Measurements from ENCODE around the gene COL6A5. TPM values are rescaled to one million over a fixed set of nuclear protein-coding genes. Genes with fewer than 3 reads are reported as not detected.
"Not testable (repeated sequence)": the region's sequence is repeated elsewhere in the genome, so short reads cannot be mapped to it uniquely, and the experiment has no call there.

The COL6A5 gene
- total RNA-seq, 1 experiment from 2014 or later = not detected

GRCh38 chr3:130433306-130433705 lies 87.8 kb downstream of the COL6A5 start:
- Histone ChIP-seq H2AFZ (no peak overlapping the region), H3K9me2 (ENCODE audit: insufficient read depth) (no peaks in the 10 kb centered on the region), H3K4me1 (replicated peaks; ENCODE audit: insufficient read depth) (no peaks in the 10 kb centered on the region), H3K27ac (no peak overlapping the region), H3K79me2 (ENCODE audit: low read depth) (no peaks in the 10 kb centered on the region), H3K4me3 (no peak overlapping the region), H3K9me3 (ENCODE audit: insufficient read depth, low read depth) (no peaks in the 10 kb centered on the region), H3K4me2 (no peak overlapping the region), H3F3A (ENCODE audit: insufficient read depth, low read depth) (no peaks in the 10 kb centered on the region), H3K27me3 (ENCODE audit: insufficient read depth, low read depth) (peaks cover 38% of the 10 kb centered on the region), H3K36me3 (ENCODE audit: low read depth) (no peaks in the 10 kb centered on the region), H4K20me1 (ENCODE audit: insufficient read depth) (no peaks in the 10 kb centered on the region)
- DNase-seq = no peak
- no peak for TF ChIP-seq CTCF (conservative IDR thresholded peaks at IDR 0.05)
- no peak for TF ChIP-seq EZH2 (IDR thresholded peaks at IDR 0.05; ENCODE audit: low read depth)
- BruUV-seq (replicated peaks) = no TSS peak
- ChIA-PET CTCF (no interaction called here), POLR2A (ENCODE audit: unreplicated experiment) (no interaction called here)
- intact Hi-C loops (cut with micrococcal nuclease; ENCODE audit: unreplicated experiment) = no loop called here

GRCh38 chr3:130442284-130442683 lies 96.8 kb downstream of the COL6A5 start:
- Histone ChIP-seq H3K4me1 (replicated peaks; ENCODE audit: insufficient read depth) (no peaks in the 10 kb centered on the region), H4K20me1 (ENCODE audit: insufficient read depth) (no peaks in the 10 kb centered on the region), H3K27ac (no peak overlapping the region), H3F3A (ENCODE audit: insufficient read depth, low read depth) (no peaks in the 10 kb centered on the region), H2AFZ (no peak overlapping the region), H3K4me2 (no peak overlapping the region), H3K9me3 (ENCODE audit: insufficient read depth, low read depth) (no peaks in the 10 kb centered on the region), H3K27me3 (ENCODE audit: insufficient read depth, low read depth) (peaks cover 33% of the 10 kb centered on the region), H3K79me2 (ENCODE audit: low read depth) (no peaks in the 10 kb centered on the region), H3K9me2 (ENCODE audit: insufficient read depth) (no peaks in the 10 kb centered on the region), H3K36me3 (ENCODE audit: low read depth) (no peaks in the 10 kb centered on the region), H3K4me3 (no peak overlapping the region)
- no TSS peak for BruUV-seq (replicated peaks)
- ChIA-PET CTCF (no interaction called here), POLR2A (ENCODE audit: unreplicated experiment) (no interaction called here)
- DNase-seq = no peak
- intact Hi-C loops (cut with micrococcal nuclease; ENCODE audit: unreplicated experiment) = no loop called here
- no peak for TF ChIP-seq CTCF (conservative IDR thresholded peaks at IDR 0.05)
- TF ChIP-seq EZH2 (IDR thresholded peaks at IDR 0.05; ENCODE audit: low read depth) = no peak

- BruUV-seq (replicated peaks); H3K36me3 ChIP-seq (ENCODE audit: low read depth); H3K79me2 ChIP-seq (ENCODE audit: low read depth); H3K9me2 ChIP-seq (ENCODE audit: insufficient read depth); H3K4me1 ChIP-seq (replicated peaks; ENCODE audit: insufficient read depth); H2AFZ ChIP-seq; H3F3A ChIP-seq (ENCODE audit: insufficient read depth, low read depth); POLR2A ChIA-PET (ENCODE audit: unreplicated experiment); CTCF ChIA-PET; H3K27ac ChIP-seq; H3K9me3 ChIP-seq (ENCODE audit: insufficient read depth, low read depth); H3K4me2 ChIP-seq; H4K20me1 ChIP-seq (ENCODE audit: insufficient read depth); DNase-seq; H3K4me3 ChIP-seq; intact Hi-C loops (cut with micrococcal nuclease; ENCODE audit: unreplicated experiment): not testable (repeated sequence)
- peaks cover 77% of the 10 kb centered on the region for H3K27me3 ChIP-seq (ENCODE audit: insufficient read depth, low read depth)
These were observed 101.4 kb downstream of the COL6A5 start for GRCh38 chr3:130446840-130447239.

GRCh38 chr3:130448155-130448554 lies 102.7 kb downstream of the COL6A5 start:
- H3K27me3 ChIP-seq (ENCODE audit: insufficient read depth, low read depth) = peaks cover 70% of the 10 kb centered on the region
- DNase-seq; H3K27ac ChIP-seq; POLR2A ChIA-PET (ENCODE audit: unreplicated experiment); H2AFZ ChIP-seq; intact Hi-C loops (cut with micrococcal nuclease; ENCODE audit: unreplicated experiment); H3K9me2 ChIP-seq (ENCODE audit: insufficient read depth); H3F3A ChIP-seq (ENCODE audit: insufficient read depth, low read depth); H4K20me1 ChIP-seq (ENCODE audit: insufficient read depth); H3K4me3 ChIP-seq; H3K9me3 ChIP-seq (ENCODE audit: insufficient read depth, low read depth); CTCF ChIA-PET; H3K36me3 ChIP-seq (ENCODE audit: low read depth); H3K79me2 ChIP-seq (ENCODE audit: low read depth); H3K4me2 ChIP-seq; H3K4me1 ChIP-seq (replicated peaks; ENCODE audit: insufficient read depth); BruUV-seq (replicated peaks): not testable (repeated sequence)

All from PC-9 (cell line).